GM12878 (cell line): ENCODE measurements around the gene TNRC6C. TPM values are rescaled to one million over a fixed set of nuclear protein-coding genes. Genes with fewer than 3 reads are reported as not detected.

Experiments used
- ATF7 ChIP-seq: fragments of 450-650 bp; IDR thresholded peaks from 2 replicates; pipeline ENCODE4 v1.6.1; 2016; ENCODE audit warnings: low read depth, mild to moderate bottlenecking
- CBX3 ChIP-seq: fragments of 200-600 bp; sonication (generic); IDR thresholded peaks from 2 replicates; pipeline ENCODE4 v1.6.1; 2016; ENCODE audit warnings: low read depth, borderline replicate concordance
- CREB1 ChIP-seq: IDR thresholded peaks from 2 replicates; pipeline ENCODE4 v1.6.1; 2012; ENCODE audit warnings: low read depth, mild to moderate bottlenecking, inconsistent platforms
- EED ChIP-seq: sonication (generic); IDR thresholded peaks from 2 replicates; pipeline ENCODE4 v1.6.1; 2016; ENCODE audit warnings: antibody characterized with exemption, low read depth
- EP300 ChIP-seq, 2 experiments: fragments of 150-350 bp in 1 of 2; IDR thresholded peaks; 2 replicates each; pipeline ENCODE4 v1.6.1; 2011 to 2012; ENCODE audit warnings: low read depth in 2 of 2, low read length in 2 of 2, borderline replicate concordance in 1 of 2, improper control_type of control experiment in 1 of 2, inconsistent platforms in 1 of 2; ENCODE audit not compliant: control insufficient read depth in 1 of 2
- ETV6 ChIP-seq, 2 experiments: fragments of 450-650 bp in 1 of 2; IDR thresholded peaks in 1 of 2; conservative IDR thresholded peaks in 1 of 2; 2 replicates each; pipeline ENCODE4 v1.6.1; 2014; ENCODE audit warnings: antibody characterized with exemption in 1 of 2, borderline replicate concordance in 1 of 2, low read depth in 1 of 2, mild to moderate bottlenecking in 1 of 2, moderate library complexity in 1 of 2
- LARP7 ChIP-seq: fragments of 450-650 bp; IDR thresholded peaks from 2 replicates; pipeline ENCODE4 v1.6.1; 2017; ENCODE audit warnings: mild to moderate bottlenecking
- PKNOX1 ChIP-seq: fragments of 450-650 bp; IDR thresholded peaks from 2 replicates; pipeline ENCODE4 v1.6.1; 2016; ENCODE audit warnings: mild to moderate bottlenecking
- RB1 ChIP-seq: fragments of 450-650 bp; formaldehyde crosslinking; IDR thresholded peaks from 2 replicates; pipeline ENCODE4 v1.6.1; 2017; ENCODE audit warnings: mild to moderate bottlenecking, borderline replicate concordance
- RCOR1 ChIP-seq: conservative IDR thresholded peaks from 2 replicates; pipeline ENCODE4 v1.6.1; 2012; ENCODE audit warnings: low read depth, low read length, improper control_type of control experiment
- TCF12 ChIP-seq: IDR thresholded peaks from 2 replicates; pipeline ENCODE4 v1.6.1; 2011; ENCODE audit warnings: low read depth, mild to moderate bottlenecking, low read length
- TCF7 ChIP-seq: IDR thresholded peaks from 2 replicates; pipeline ENCODE4 v1.6.1; 2014; ENCODE audit warnings: antibody characterized with exemption, borderline replicate concordance
- ZNF24 ChIP-seq: fragments of 450-650 bp; IDR thresholded peaks from 2 replicates; pipeline ENCODE4 v1.6.1; 2017; ENCODE audit warnings: antibody characterized with exemption, mild to moderate bottlenecking
- ZNF622 ChIP-seq: fragments of 450-650 bp; IDR thresholded peaks from 2 replicates; pipeline ENCODE4 v1.6.1; 2017; ENCODE audit warnings: mild to moderate bottlenecking, inconsistent platforms
- polyA plus RNA-seq, 11 experiments: library from polyadenylated mRNA; depleted of rRNA in 4 of 11; unstranded in 6 of 11; stranded (reverse) in 5 of 11; fragments of >200 nt; fragmentation: Nextera tagmentation in 4 of 11; fragmentation: Illumina TruSeq in 1 of 11; extraction: Ambion mirVana in 4 of 11; extraction: Trizol in 1 of 11; gene quantifications; 1 replicate in 1 of 11; 2 replicates in 10 of 11; pipeline versions ENCODE4 v1.2.1 to v1.2.3, GENCODE V29; 2011 to 2016; ENCODE audit warnings: inconsistent platforms in 2 of 11, missing spikeins in 2 of 11, low read depth in 1 of 11
- total RNA-seq, 4 experiments: library from RNA; depleted of rRNA in 3 of 4; stranded (reverse); fragments of >200 nt in 3 of 4; fragmentation: Illumina TruSeq in 1 of 4; extraction: Trizol in 1 of 4; gene quantifications; 2 replicates each; pipeline versions ENCODE4 v1.2.1 to v1.2.3, GENCODE V29; 2013 to 2021

Gene TNRC6C
- total and polyA plus RNA-seq, 10 of the 15 experiments (the other 5 are each of a cell fraction or from before 2014, with no cell fraction given) = 0.40 to 6.1 (median 0.96) TPM

- TF ChIP-seq PKNOX1 (no peak), TCF12 (no peak), EP300 (IDR thresholded peaks at IDR 0.05; ENCODE audit: borderline replicate concordance in 1 of 2, control insufficient read depth in 1 of 2, low read depth in 2 of 2, low read length in 2 of 2) (no peak), TCF7 (no peak), CREB1 (no peak), ATF7 (no peak), EED (no peak), RCOR1 (no peak), ETV6 (conservative IDR thresholded peaks at IDR 0.05 in 1 of 2, IDR thresholded peaks at IDR 0.05 in 1 of 2; ENCODE audit: borderline replicate concordance in 1 of 2, low read depth in 1 of 2) (no peak), CBX3 (no peak), LARP7 (no peak), RB1 (0 out of 2 replicates have a peak, but pooled peaks have one; percentile 40), ZNF622 (no peak), ZNF24 (no peak)
Observed at GRCh38 chr17:78019367-78019975, 61.0 kb downstream of the TNRC6C start (continued).
